Erythroblast (primary cell): Measurements from ENCODE around the gene KIAA0513.

Source experiments
- DNase-seq, 2 experiments: peaks; one replicate each; lab custom pipeline; 2025; lab: John Stamatoyannopoulos, UW
- GATA1 ChIP-seq: IDR thresholded peaks from 2 replicates; pipeline ENCODE4 v1.6.1; 2011; ENCODE audit warnings: low read depth, mild to moderate bottlenecking, control low read depth, low read length, moderate library complexity
- POLR2A ChIP-seq: IDR thresholded peaks from 2 replicates; pipeline ENCODE4 v1.6.1; 2011; ENCODE audit warnings: mild to moderate bottlenecking, low read length

KIAA0513 gene

GRCh38 chr16:85074225-85074914 lies 46.8 kb downstream of the KIAA0513 start:
- no peak for TF ChIP-seq GATA1
- TF ChIP-seq POLR2A = no peak
- DNase-seq = no peak

DNA sequence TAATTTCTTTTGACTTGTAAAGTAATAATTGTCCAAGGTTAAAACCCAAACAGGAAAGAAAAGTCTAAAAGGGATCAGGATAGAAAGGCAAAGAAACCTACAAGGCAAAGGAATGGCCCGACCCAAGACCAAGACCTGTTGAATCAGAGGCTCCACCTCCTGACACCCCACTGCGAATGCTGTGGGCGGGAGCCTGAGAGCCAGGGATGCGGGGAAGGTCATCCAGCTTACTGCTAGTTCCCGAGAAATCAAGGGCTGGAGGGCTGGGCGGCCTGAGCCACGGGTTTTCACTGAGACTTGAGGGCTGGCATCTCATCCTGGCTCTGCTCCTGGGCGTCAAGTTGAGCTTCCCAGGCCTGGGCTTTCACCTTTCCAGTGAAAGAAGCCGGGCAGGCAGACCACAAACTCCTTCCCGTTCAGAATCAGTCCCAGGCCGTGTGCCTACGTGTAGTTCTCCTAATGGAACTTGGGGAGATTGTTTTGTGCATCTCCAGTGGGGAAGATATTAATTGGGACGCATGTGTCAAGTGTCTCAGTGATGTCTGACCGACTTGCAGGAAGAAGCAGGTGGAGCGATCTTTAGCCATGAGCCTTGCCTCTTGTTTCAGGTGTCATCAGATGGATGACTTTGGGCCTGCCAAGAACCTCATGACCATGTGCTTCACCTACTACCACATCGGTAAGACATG lies 47.8 kb downstream of the KIAA0513 start:
- no peak for TF ChIP-seq GATA1
- no peak for TF ChIP-seq POLR2A
- DNase-seq = no peak

DNA sequence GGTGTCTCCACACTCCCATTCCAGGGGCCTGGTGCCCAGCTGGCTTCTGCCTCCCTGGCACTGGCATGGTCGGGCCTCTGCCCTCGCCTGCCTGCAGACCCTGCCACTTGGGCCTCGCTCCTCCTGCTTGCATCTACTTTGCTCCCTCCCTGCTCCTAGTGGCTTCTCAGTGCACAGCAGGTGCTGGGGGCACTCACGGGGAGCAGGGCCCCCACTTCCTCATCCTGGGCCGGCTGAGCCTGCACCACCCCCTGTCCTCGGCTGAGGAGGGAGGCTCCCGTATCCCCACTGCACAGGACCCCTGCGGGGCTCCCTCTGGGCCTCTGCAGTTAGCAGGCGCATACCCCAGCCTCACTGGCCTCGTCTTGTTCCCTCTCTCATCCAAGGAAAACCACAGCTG lies 49.4 kb downstream of the KIAA0513 start:
- no peak for DNase-seq
- TF ChIP-seq GATA1 (no peak), POLR2A (no peak)

DNA sequence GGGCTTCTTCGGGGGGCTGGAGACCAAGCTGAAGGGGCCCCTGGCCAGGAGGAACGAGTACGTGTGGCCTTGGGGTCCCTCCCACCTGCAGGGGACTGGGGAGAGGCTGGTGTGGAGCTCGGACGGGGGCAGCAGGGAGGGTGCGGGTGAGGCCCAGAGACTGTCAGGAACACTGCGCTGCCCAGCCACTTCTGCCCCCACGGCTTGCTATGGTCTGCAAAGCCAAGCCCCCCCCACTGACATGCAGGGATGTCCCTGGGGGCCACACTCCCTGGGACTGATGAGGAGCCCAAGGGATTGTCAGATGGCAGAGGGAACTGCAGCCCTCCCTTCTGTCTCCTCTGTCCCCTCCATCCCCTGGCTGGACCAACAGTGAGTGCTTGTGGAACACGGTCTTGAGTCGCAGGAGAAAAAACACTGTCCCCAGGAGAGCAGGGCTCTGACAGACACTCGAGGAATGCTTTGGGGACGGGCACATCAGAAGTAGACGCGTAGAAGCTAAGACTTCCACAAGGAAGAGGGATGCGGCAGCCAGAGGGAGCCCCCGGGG lies 50.1 kb downstream of the KIAA0513 start:
- no peak for DNase-seq
- TF ChIP-seq GATA1 (no peak), POLR2A (no peak)

DNA sequence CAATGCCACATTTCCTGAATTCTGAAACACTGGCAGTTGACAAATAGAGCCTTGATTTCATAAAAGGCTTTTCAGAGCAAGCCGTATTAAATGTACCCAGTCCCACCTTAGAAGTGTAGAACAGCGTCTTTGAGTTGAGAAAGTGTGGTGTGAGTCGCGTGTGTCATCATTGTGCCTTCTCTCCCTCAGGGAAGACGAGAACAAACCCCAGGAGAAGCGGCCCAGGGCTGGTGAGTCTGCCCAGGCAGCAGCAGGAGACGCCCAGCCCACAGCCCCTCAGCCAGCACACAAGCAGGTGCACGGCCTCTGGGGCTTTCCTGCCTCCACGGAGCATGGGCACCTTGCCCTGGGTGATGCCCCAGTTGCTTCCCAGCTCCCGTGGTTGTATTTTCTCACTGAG lies 50.6 kb downstream of the KIAA0513 start:
- TF ChIP-seq POLR2A = no peak
- TF ChIP-seq GATA1 = no peak
- DNase-seq = no peak

DNA sequence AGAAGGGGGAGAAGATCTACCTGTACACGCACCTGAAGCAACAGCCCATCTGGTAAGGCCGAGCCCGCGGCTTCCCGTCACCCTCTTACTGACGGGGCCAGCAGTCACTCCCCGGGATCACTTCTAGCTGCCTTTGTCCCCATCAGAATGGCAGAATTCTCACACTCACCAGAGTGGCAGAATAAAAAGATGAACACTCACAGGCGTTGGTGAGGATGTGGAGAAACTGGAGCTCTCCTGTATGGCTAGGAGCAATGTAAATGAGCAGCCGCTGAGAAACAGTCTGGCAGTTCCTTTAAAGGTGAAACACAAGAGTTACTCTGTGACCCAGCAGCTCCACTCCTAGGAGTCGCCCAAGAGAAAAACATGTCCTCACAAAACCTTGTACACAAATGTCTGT lies 51.4 kb downstream of the KIAA0513 start:
- TF ChIP-seq POLR2A (no peak), GATA1 (no peak)
- no peak for DNase-seq

DNA sequence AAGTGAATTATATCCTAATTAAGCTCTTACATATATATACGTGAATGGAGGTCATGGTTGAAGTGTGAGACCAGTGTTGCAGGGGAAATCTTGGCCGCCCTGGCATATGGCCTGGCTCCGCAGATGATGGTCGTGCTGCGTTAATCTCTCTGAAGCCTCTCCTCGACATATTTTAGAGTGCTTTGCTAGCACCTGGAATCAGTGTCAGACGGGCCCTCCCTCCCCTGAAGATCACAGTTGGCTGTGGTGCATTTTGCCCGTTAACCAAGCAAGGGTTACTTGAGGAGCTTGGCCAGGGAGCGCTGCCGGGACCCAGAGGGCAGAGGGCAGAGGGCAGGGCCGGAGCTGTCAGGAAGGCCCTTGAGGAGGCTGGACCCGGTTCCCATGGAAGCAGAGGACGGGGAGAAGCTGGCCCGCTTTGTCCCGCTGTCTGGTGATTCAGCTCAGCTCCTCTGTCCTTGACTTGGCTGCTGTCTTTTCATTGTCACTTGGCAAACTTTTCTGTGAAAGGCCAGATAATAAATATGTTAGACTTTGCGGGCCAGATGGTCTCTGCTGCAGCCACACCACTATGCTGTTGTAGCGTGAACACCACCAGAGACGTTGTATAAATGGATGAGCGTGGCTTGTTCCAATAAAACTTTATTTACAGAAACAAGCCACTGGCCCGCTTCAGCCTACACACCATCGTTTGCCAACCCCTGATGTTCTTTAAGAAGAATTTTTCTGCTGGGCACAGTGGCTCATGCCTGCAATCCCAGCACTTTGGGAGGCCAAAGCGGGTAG lies 52.4 kb downstream of the KIAA0513 start:
- TF ChIP-seq POLR2A = no peak
- no peak for TF ChIP-seq GATA1
- DNase-seq = no peak

- TF ChIP-seq GATA1 = no peak
- TF ChIP-seq POLR2A = no peak
- DNase-seq = no peak
These were observed 53.4 kb downstream of the KIAA0513 start for GRCh38 chr16:85081038-85081437.

GRCh38 chr16:85081765-85082164 lies 54.2 kb downstream of the KIAA0513 start:
- TF ChIP-seq GATA1 (no peak), POLR2A (no peak)
- no peak for DNase-seq

DNA sequence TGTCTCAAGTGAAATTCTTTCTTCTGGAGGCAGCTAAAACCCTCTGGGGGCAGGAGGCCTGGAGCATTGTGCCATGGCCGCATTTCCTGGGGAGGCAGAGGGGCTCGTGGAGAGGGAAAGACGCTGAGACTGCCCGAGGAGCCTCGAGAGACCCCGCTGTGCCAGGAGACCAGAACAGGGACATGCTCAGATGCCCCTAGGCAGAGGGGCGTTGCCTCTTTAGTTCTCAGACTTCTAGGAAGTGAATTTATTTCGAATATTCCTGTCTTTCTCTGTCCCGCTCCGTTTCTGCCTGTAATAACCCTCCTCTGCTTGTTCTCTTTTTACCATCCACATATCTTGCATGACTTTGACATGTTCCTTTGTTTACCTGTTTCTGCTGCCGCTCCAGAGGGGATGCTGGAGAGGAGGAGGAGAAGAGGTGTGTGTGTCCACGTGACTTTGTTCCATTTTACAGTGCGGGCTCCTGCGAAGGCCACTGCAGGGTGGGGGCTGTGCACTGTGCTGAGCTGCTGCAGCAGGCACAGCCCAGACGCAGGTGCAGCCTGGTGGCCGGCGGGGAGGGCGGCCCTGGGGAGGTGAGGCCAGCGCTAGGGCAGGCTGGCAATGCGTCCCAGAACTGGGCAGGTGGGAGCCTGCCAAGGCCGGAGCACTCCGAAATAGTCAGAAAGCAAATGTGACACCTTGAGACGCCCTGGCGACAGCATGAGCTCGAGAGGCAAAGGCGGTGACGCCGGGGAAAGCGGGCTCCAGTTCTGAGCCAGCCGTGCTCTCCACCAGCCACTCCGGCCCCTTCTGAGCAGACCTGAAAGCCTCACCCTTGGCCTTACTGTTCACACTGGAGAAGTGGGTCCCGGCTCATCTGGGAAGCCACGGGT lies 54.8 kb downstream of the KIAA0513 start:
- no peak for DNase-seq
- TF ChIP-seq GATA1 (no peak), POLR2A (no peak)

DNA sequence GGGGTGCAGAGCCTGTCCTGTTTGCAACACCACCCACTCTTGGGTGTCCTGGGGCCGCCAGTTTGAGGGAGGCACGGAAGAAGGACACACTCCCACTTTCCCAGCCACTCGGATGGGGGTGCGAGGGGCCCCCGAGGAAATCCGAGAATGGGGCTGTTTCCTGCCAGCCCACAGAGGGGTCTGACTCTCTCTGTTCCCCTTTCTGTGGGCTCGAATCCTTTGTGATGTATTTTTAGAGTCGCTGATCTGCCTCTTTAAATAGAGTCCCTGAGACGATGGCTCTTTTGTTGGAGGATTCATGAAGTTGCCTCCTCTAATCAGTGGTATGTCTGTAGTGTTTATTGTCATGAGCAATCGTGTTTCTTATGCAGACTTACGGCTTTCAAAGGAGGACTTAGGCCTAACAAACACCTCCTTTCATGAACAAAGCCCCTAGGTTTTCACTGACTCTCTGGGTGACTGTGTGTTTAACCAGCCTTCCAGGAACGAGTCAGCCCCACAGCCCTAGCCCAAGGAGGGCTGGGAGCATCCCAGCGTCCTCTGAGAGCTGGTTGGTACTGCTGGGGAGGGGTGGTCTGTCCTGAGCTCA lies 55.5 kb downstream of the KIAA0513 start:
- TF ChIP-seq POLR2A (no peak), GATA1 (no peak)
- no peak for DNase-seq

DNA sequence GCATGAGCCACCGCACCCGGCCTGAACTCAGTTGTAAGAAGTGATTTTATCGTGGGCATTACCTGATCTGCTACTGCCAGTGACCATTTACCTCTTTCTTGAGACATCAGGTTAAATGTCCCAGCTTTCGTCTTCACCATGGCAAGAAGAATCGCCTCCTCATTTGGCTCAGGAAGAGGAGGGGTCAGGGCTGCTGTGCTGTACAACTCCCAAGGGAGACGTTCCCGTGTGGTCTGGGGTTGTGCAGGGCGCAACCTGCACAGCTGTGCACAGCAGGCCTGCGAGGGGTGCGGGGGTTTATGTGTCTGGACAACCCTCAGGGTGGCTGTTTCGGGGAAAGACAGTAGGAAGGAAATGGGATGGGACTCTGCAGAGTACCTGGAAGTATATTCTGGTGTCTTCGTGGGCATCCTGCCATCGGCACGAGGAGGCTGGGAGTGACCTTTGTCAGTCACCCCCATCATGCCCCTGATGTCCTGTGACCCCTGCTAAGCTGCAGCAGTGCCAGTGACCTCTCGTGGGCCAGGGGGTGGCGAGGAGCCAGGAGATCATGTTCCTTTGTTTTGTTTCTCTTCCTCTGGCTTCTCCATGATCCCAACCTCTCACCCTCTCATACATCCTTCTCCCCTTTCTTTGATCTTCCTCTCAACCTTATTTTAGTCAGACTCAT lies 57.4 kb downstream of the KIAA0513 start:
- TF ChIP-seq GATA1 = no peak
- no peak for TF ChIP-seq POLR2A
- no peak for DNase-seq

DNA sequence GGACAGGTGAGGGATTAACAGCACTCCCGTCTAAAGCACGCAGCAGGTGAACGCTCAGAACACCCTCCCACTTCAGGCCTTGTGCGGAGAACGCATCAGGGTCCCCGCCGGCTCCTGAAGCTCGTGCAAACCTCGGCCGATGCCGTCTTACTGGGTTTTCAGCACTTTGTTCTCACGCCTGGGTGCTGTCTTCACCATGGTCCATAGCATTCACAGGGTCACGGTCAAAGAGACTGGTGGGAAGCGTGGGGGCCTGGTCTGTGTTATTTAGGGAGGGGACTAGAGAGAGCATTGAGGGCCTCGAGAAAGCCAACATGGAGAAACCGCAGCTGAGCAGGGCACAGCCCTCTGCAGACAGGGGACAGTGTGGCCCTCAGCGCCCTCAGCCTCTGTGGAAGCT lies 58.1 kb downstream of the KIAA0513 start:
- TF ChIP-seq POLR2A = no peak
- TF ChIP-seq GATA1 = no peak
- no peak for DNase-seq
